Duodenal mucosa (tissue), 2 donors: ENCODE measurements around the gene MACROD2.
"Not testable (repeated sequence)": the region's sequence is repeated elsewhere in the genome, so short reads cannot be mapped to it uniquely, and the experiment has no call there.

ENCODE experiments used
- H3K27ac ChIP-seq: one replicate; pipeline ENCODE4 v1.7.0; 2013; ENCODE audit warnings: low read depth, low read length
- H3K27me3 ChIP-seq, 2 donors: one replicate each; pipeline ENCODE4 v1.7.0; 2013; ENCODE audit warnings: low read length in 2 of 2, control low read depth in 1 of 2; ENCODE audit not compliant: insufficient read depth in 2 of 2, control insufficient read depth in 1 of 2
- H3K36me3 ChIP-seq, 2 donors: one replicate each; pipeline ENCODE4 v1.7.0; 2013; ENCODE audit warnings: low read length in 2 of 2, control low read depth in 1 of 2; ENCODE audit not compliant: insufficient read depth in 2 of 2, control insufficient read depth in 1 of 2
- H3K4me1 ChIP-seq, 2 donors: one replicate each; pipeline ENCODE4 v1.7.0; 2013; ENCODE audit warnings: low read length in 2 of 2, control low read depth in 1 of 2; ENCODE audit not compliant: insufficient read depth in 2 of 2, control insufficient read depth in 1 of 2
- H3K4me3 ChIP-seq, 2 donors: one replicate each; pipeline ENCODE4 v1.7.0; 2013; ENCODE audit warnings: low read length in 2 of 2, low read depth in 1 of 2
- H3K9ac ChIP-seq, 2 donors: one replicate each; pipeline ENCODE4 v1.7.0; 2013; ENCODE audit warnings: low read length in 2 of 2, low read depth in 1 of 2
- H3K9me3 ChIP-seq, 2 donors: one replicate each; pipeline ENCODE4 v1.7.0; 2013; ENCODE audit warnings: low read length in 2 of 2, control low read depth in 1 of 2; ENCODE audit not compliant: control insufficient read depth in 1 of 2

Gene MACROD2

DNA sequence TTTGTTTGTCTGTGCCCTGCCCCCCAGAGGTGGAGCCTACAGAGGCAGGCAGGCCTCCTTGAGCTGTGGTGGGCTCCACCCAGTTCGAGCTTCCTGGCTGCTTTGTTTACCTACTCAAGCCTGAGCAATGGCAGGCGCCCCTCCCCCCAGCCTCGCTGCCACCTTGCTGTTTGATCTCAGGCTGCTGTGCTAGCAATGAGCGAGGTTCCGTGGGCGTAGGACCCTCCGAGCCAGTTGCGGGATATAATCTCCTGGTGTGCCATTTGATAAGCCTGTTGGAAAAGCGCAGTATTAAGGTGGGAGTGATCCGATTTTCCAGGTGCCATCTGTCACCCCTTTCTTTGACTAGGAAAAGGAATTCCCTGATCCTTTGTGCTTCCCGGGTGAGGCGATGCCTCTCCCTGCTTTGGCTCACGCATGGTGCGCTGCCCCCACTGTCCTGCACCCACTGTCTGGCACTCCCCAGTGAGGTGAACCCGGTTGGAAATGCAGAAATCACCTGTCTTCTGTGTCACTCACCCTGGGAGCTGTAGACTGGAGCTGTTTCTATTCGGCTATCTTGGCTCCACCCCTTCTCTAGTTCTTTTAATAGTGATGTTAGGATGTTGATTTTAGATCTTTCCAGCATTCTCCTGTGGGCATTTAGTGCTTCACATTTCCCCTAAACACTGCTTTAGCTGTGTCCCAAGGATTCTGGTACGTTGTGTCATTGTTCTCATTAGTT is 471.9 kb downstream of the MACROD2 start:
- H3K27ac ChIP-seq, H3K36me3 ChIP-seq, H3K9me3 ChIP-seq, H3K27me3 ChIP-seq, H3K9ac ChIP-seq, H3K4me1 ChIP-seq: not testable (repeated sequence)
- H3K4me3 ChIP-seq: peak overlapping the region in 1 of 2 donors; percentile 16

DNA sequence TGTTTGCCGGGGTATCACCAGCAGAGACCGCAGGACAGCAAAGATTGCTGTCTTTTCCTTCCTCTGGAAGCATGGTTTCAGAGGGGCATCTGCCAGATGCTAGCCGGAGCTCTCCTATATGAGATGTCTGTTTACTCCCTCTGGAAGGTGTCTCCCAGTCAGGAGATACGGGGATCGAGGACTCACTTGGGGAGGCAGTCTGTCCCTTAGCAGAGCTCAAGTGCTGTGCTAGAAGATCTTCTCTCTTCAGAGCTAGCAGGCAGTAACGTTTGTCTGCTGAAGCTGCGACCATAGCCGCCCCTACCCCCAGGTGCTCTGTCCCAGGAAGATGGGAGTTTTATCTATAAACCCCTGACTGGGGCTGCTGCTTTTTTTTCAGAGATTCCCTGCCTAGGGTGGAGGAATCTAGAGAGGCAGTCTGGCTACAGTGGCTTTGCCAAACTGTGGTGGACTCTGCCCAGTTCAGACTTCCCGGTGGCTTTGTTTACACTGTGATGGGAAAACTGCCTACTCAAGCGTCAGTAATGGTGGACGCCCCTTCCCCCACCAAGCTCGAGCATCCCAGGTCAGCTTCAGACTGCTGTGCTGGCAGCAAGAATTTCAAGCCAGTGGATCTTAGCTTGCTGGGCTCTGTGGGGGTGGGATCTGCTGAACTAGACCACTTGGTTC is 475.0 kb downstream of the MACROD2 start:
- Histone ChIP-seq H3K36me3 (no peaks in the 10 kb centered on the region), H3K4me1 (peaks cover 0 to 8% of the 10 kb centered on the region in 2 donors), H3K9ac (no peak overlapping the region), H3K4me3 (no peak overlapping the region), H3K27ac (no peak overlapping the region), H3K9me3 (no peaks in the 10 kb centered on the region), H3K27me3 (no peaks in the 10 kb centered on the region)

- Histone ChIP-seq H3K4me3 (no peak overlapping the region), H3K27me3 (no peaks in the 10 kb centered on the region), H3K9ac (no peak overlapping the region), H3K27ac (no peak overlapping the region), H3K4me1 (peaks cover 0 to 8% of the 10 kb centered on the region in 2 donors), H3K36me3 (no peaks in the 10 kb centered on the region), H3K9me3 (no peaks in the 10 kb centered on the region)
These were observed 475.8 kb downstream of the MACROD2 start for GRCh38 chr20:14470977-14471661.

DNA sequence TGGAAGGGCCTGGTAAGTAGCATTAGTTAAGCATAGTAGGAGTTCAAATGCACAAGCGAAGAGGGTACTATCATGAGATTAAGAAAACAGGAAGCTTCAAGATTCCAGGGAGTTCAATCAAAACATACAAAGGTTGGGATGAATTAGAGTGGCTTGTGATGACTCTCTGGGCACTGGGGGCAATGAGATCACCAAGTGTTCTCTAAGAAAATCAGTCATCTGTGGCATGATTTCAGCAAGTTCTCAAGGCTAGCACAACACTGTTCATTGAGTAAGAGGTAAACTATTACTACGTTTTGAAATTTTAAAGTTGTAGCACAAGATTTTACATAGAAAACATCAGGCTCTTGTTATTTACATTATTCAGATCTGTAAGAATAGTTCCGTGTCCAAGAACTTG is 481.8 kb downstream of the MACROD2 start:
- H3K36me3 ChIP-seq: no peaks in the 10 kb centered on the region

GRCh38 chr20:14478126-14478525 is 482.8 kb downstream of the MACROD2 start:
- Histone ChIP-seq H3K4me3 (no peak overlapping the region), H3K36me3 (no peaks in the 10 kb centered on the region), H3K4me1 (no peaks in the 10 kb centered on the region), H3K9ac (no peak overlapping the region), H3K27me3 (no peaks in the 10 kb centered on the region), H3K9me3 (no peaks in the 10 kb centered on the region), H3K27ac (no peak overlapping the region)

More for the DNA sequence above, 481.8 kb downstream of the MACROD2 start:
- Histone ChIP-seq H3K27ac (no peak overlapping the region), H3K4me3 (no peak overlapping the region), H3K4me1 (no peaks in the 10 kb centered on the region), H3K27me3 (no peaks in the 10 kb centered on the region), H3K9me3 (no peaks in the 10 kb centered on the region), H3K9ac (no peak overlapping the region)

GRCh38 chr20:14481863-14482262 is 486.5 kb downstream of the MACROD2 start:
- Histone ChIP-seq H3K36me3 (no peaks in the 10 kb centered on the region), H3K27me3 (no peaks in the 10 kb centered on the region), H3K4me1 (no peaks in the 10 kb centered on the region), H3K9ac (no peak overlapping the region), H3K4me3 (no peak overlapping the region), H3K9me3 (no peaks in the 10 kb centered on the region), H3K27ac (no peak overlapping the region)

- no peaks in the 10 kb centered on the region for H3K9me3 ChIP-seq
- H3K4me3 ChIP-seq: no peak overlapping the region
- no peaks in the 10 kb centered on the region for H3K36me3 ChIP-seq
- no peaks in the 10 kb centered on the region for H3K4me1 ChIP-seq
- H3K27me3 ChIP-seq: no peaks in the 10 kb centered on the region
- H3K27ac ChIP-seq: no peak overlapping the region
- no peak overlapping the region for H3K9ac ChIP-seq
These were observed 492.9 kb downstream of the MACROD2 start for GRCh38 chr20:14488212-14488611.

GRCh38 chr20:14488756-14489479 is 493.6 kb downstream of the MACROD2 start:
- no peak overlapping the region for H3K9ac ChIP-seq
- no peaks in the 10 kb centered on the region for H3K27me3 ChIP-seq
- no peak overlapping the region for H3K4me3 ChIP-seq
- H3K27ac ChIP-seq: no peak overlapping the region
- H3K36me3 ChIP-seq: no peaks in the 10 kb centered on the region
- H3K4me1 ChIP-seq: no peaks in the 10 kb centered on the region
- no peaks in the 10 kb centered on the region for H3K9me3 ChIP-seq

GRCh38 chr20:14489544-14489943 is 494.2 kb downstream of the MACROD2 start:
- no peak overlapping the region for H3K9ac ChIP-seq
- no peaks in the 10 kb centered on the region for H3K4me1 ChIP-seq
- H3K27me3 ChIP-seq: no peaks in the 10 kb centered on the region
- no peak overlapping the region for H3K4me3 ChIP-seq
- H3K27ac ChIP-seq: no peak overlapping the region
- no peaks in the 10 kb centered on the region for H3K36me3 ChIP-seq
- H3K9me3 ChIP-seq: no peaks in the 10 kb centered on the region

- no peak overlapping the region for H3K27ac ChIP-seq
- H3K27me3 ChIP-seq: no peaks in the 10 kb centered on the region
- H3K4me3 ChIP-seq: no peak overlapping the region
These were observed 496.1 kb downstream of the MACROD2 start for GRCh38 chr20:14491436-14491835.

More at GRCh38 chr20:14491436-14491835, 496.1 kb downstream of the MACROD2 start:
- Histone ChIP-seq H3K36me3 (no peaks in the 10 kb centered on the region), H3K9me3 (no peaks in the 10 kb centered on the region), H3K9ac (no peak overlapping the region), H3K4me1 (no peaks in the 10 kb centered on the region)
